ENCODE measurements around the gene SLC38A9. TPM values are rescaled to one million over a fixed set of nuclear protein-coding genes. Genes with fewer than 3 reads are reported as not detected.

Gene SLC38A9
- total and polyA plus RNA-seq, 2 of the 8 experiments (the other 6 are each of a cell fraction or from before 2014, with no cell fraction given): 29.2 to 43.7 TPM

GRCh38 chr5:55706230-55706629, 5.9 kb downstream of the SLC38A9 start (continued):
- TF ChIP-seq CHD7 (IDR thresholded peaks at IDR 0.05; ENCODE audit: insufficient replicate concordance, low read length) (no peak), NANOG (IDR thresholded peaks at IDR 0.05; ENCODE audit: insufficient read depth, low read depth, low read length, poor library complexity, severe bottlenecking) (no peak), CEBPB (IDR thresholded peaks at IDR 0.05; ENCODE audit: low read depth, low read length) (no peak), TBP (IDR thresholded peaks at IDR 0.05; ENCODE audit: low read depth, low read length) (no peak), CBX5 (IDR thresholded peaks at IDR 0.05; ENCODE audit: low read depth, low read length) (no peak), ZNF274 (IDR thresholded peaks at IDR 0.05; ENCODE audit: borderline replicate concordance, extremely low read depth, low read length) (no peak), SRF (IDR thresholded peaks at IDR 0.05; ENCODE audit: low read depth, low read length) (no peak), RXRA (IDR thresholded peaks at IDR 0.05; ENCODE audit: insufficient read depth, low read depth, low read length) (no peak), CTBP2 (IDR thresholded peaks at IDR 0.05; ENCODE audit: borderline replicate concordance, insufficient read depth, insufficient read length, low read length) (no peak), SAP30 (IDR thresholded peaks at IDR 0.05; ENCODE audit: insufficient read depth, insufficient replicate concordance, low read length) (no peak), ATF3 (IDR thresholded peaks at IDR 0.05; ENCODE audit: insufficient read depth, low read depth, low read length) (no peak)

All from H1 (cell line).